Lower lobe of right lung (tissue), 2 donors: Measurements from ENCODE around the gene TBC1D22B. TPM values are rescaled to one million over a fixed set of nuclear protein-coding genes. Genes with fewer than 3 reads are reported as not detected.

Experiments used
- ATAC-seq, 2 donors: fragments of 200-7000 bp; cut with Tn5 transposase; one replicate each; pipeline ENCODE4 v1.9.1; 2020 to 2022; ENCODE audit warnings: mild to moderate bottlenecking in 2 of 2, moderate library complexity in 2 of 2
- DNase-seq: peaks from one replicate; pipeline ENCODE4 v3.0.0-alpha.2; 2020
- H3K27ac ChIP-seq: fragments of 200-600 bp; one replicate; pipeline ENCODE4 v1.8.0; 2022
- H3K27me3 ChIP-seq: fragments of 200-600 bp; one replicate; pipeline ENCODE4 v1.8.0; 2022; ENCODE audit warnings: low read depth
- H3K36me3 ChIP-seq: fragments of 200-600 bp; one replicate; pipeline ENCODE4 v1.8.0; 2022; ENCODE audit warnings: mild to moderate bottlenecking
- H3K4me1 ChIP-seq: fragments of 200-600 bp; one replicate; pipeline ENCODE4 v1.8.0; 2022
- H3K4me3 ChIP-seq: fragments of 200-600 bp; one replicate; pipeline ENCODE4 v1.8.0; 2022; ENCODE audit warnings: mild to moderate bottlenecking
- H3K9me3 ChIP-seq: fragments of 200-600 bp; one replicate; pipeline ENCODE4 v1.8.0; 2022
- intact Hi-C: fragments of 100-400 bp; cut with DNase I; formaldehyde crosslinking; loops from one replicate; pipeline ENCODE4 v1.11.0; 2022
- total RNA-seq: library from RNA; stranded (reverse); fragmentation: NEBNext Ultra II Directional; extraction: Animal tissue kit (Norgen Biotek cat#: 25700); gene quantifications from one replicate; pipeline ENCODE4 v1.2.1, GENCODE V29; 2021
- TF ChIP-seq, protein P1 (sequence below): fragments of 200-600 bp; IDR thresholded peaks from one replicate; pipeline ENCODE4 v1.8.0; 2022; ENCODE audit warnings: antibody characterized with exemption, mild to moderate bottlenecking
- donor health status: DM: no; HTN: yes; CAD: no; lungs with severe emphysema.

TBC1D22B gene
- total RNA-seq, 1 donor from 2014 or later: 11.5 TPM

DNA sequence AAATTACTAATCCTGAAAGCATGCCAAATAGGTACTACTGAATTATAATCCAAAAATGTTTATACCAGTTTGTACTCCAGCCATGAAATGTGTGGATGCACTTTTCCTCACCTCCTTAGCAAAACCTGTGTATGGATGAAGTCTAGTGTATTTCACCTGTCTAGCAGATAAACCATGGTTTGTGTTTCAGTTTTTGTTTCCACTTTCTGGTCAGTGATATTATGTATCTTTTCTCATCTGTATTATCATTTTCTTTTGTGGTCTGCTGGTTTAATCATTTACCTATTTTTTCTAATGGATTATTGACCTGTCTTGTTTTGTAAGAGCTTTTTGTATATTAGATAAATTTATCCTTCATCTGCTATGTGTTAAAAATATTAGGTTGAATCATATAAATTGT lies 41.4 kb downstream of the TBC1D22B start:
- no peaks in the 10 kb centered on the region for H3K4me1 ChIP-seq
- TF ChIP-seq, protein P1, sequence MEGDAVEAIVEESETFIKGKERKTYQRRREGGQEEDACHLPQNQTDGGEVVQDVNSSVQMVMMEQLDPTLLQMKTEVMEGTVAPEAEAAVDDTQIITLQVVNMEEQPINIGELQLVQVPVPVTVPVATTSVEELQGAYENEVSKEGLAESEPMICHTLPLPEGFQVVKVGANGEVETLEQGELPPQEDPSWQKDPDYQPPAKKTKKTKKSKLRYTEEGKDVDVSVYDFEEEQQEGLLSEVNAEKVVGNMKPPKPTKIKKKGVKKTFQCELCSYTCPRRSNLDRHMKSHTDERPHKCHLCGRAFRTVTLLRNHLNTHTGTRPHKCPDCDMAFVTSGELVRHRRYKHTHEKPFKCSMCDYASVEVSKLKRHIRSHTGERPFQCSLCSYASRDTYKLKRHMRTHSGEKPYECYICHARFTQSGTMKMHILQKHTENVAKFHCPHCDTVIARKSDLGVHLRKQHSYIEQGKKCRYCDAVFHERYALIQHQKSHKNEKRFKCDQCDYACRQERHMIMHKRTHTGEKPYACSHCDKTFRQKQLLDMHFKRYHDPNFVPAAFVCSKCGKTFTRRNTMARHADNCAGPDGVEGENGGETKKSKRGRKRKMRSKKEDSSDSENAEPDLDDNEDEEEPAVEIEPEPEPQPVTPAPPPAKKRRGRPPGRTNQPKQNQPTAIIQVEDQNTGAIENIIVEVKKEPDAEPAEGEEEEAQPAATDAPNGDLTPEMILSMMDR: no peak
- no peak for ATAC-seq
- no peak overlapping the region for H3K27ac ChIP-seq
- peaks cover 52% of the 10 kb centered on the region for H3K36me3 ChIP-seq
- H3K4me3 ChIP-seq: no peak overlapping the region
- no peaks in the 10 kb centered on the region for H3K27me3 ChIP-seq
- no peak for DNase-seq
- no peaks in the 10 kb centered on the region for H3K9me3 ChIP-seq
- intact Hi-C loops: no loop called here

DNA sequence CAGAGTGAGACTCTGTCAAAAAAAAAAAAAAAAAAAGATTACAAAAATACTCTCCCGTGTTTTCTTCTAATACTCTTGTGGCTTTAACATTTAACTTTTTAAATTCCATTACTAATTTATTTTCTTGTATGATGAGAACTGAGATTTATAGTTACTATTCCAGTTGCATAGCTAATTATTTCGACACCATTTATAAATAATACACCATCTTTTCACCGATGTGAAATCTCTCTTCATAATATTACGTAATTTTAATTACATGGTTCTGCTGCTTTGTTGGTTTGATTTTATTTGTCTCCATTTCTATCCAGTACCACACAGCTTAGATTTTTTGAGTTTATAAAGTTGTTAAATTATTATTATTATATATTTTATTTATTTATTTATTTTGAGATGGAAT lies 42.4 kb downstream of the TBC1D22B start:
- no peak overlapping the region for H3K27ac ChIP-seq
- peaks cover 50% of the 10 kb centered on the region for H3K36me3 ChIP-seq
- TF ChIP-seq, protein P1: no peak
- DNase-seq: no peak
- intact Hi-C loops: no loop called here
- no peaks in the 10 kb centered on the region for H3K4me1 ChIP-seq
- no peaks in the 10 kb centered on the region for H3K9me3 ChIP-seq
- ATAC-seq: no peak
- no peaks in the 10 kb centered on the region for H3K27me3 ChIP-seq
- H3K4me3 ChIP-seq: no peak overlapping the region

- Histone ChIP-seq H3K36me3 (peaks cover 38% of the 10 kb centered on the region), H3K4me3 (no peak overlapping the region), H3K9me3 (no peaks in the 10 kb centered on the region), H3K4me1 (no peaks in the 10 kb centered on the region), H3K27me3 (no peaks in the 10 kb centered on the region), H3K27ac (no peak overlapping the region)
- intact Hi-C loops: no loop called here
- ATAC-seq (no peak), DNase-seq (no peak)
- TF ChIP-seq, protein P1: no peak
Observed at GRCh38 chr6:37302086-37302686, 44.6 kb downstream of the TBC1D22B start.

DNA sequence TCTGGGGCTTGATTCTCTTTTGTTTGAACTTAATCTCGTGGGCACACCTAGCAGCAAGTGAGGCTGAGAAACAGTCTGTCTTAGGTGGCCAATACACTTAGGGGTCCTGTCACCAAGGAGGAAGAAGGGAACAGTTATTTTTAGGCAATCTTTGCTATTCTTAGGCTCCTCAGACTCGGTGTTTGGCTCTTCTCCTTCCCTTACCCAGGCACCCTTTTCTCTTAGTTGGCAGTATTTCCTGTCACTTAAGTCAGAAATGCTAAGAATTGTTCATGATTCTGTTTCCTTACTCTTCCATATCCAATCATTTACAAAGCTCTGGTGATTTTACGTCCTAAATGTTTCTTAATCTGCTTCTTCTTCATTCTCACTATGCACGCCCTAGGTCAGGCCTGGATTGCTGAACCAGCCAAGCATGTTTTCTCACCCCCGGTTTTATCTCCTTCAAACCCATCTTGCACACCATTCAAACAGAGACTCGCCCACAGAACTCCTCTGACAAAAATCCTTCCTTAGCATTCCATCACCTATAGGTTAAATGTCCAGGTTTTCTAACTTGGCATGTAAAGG lies 45.6 kb downstream of the TBC1D22B start:
- H3K9me3 ChIP-seq: no peaks in the 10 kb centered on the region
- DNase-seq: no peak
- no peak overlapping the region for H3K27ac ChIP-seq
- intact Hi-C loops: no loop called here
- no peak for ATAC-seq
- TF ChIP-seq, protein P1: no peak
- no peaks in the 10 kb centered on the region for H3K4me1 ChIP-seq
- no peaks in the 10 kb centered on the region for H3K27me3 ChIP-seq
- H3K4me3 ChIP-seq: no peak overlapping the region
- peaks cover 38% of the 10 kb centered on the region for H3K36me3 ChIP-seq

GRCh38 chr6:37303891-37304503 lies 46.4 kb downstream of the TBC1D22B start:
- peaks cover 4% of the 10 kb centered on the region for H3K4me1 ChIP-seq
- H3K27ac ChIP-seq: no peak overlapping the region
- DNase-seq (no peak), ATAC-seq (no peak)
- no peaks in the 10 kb centered on the region for H3K27me3 ChIP-seq
- TF ChIP-seq, protein P1: peak; percentile 34
- intact Hi-C loops: no loop called here
- H3K36me3 ChIP-seq: peaks cover 38% of the 10 kb centered on the region
- no peaks in the 10 kb centered on the region for H3K9me3 ChIP-seq
- H3K4me3 ChIP-seq: no peak overlapping the region
